GM18502 (cell line): ENCODE results near the gene CDC34.

Experiments
- ATAC-seq: cut with Tn5 transposase; IDR thresholded peaks from one replicate; pipeline ENCODE4 v1.9.1; 2021; ENCODE audit warnings: mild to moderate bottlenecking; ENCODE audit not compliant: unreplicated experiment, poor library complexity

The CDC34 gene

DNA sequence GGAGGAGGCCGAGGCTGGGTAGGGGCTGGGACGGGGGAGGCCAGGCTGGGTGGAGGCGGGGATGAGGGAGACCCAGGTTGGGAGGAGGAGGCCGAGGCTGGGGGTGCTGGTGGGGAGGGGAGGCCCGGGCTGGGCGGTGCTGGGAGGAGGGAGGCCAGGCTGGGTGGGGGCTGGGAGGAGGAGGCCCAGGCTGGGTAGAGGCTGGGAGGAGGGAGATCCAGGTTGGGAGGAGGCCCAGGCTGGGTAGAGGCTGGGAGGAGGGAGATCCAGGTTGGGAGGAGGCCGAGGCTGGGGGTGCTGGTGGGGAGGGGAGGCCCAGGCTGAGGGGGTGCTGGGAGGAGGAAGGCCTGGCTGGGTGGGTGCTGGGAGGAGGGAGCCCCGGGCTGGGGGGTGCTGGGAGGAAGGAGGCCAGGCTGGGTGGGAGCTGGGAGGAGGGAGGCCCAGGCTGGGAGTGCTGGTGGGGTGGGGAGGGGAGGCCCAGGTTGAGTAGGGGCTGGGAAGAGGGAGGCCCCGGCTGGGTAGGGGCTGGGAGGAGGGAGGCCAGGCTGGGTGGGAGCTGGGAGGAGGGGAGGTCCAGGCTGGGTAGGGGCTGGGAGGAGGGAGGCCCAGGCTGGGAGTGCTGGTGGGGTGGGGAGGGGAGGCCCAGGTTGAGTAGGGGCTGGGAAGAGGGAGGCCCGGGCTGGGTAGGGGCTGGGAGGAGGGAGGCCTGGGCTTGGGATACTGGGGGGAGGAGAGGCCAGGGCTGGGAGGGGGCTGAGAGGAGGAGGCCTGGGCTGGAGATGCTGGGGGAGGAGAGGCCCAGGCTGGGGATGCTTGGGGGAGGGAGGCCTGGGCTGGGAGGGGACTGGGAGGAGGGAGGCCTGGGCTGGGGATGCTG lies 13.6 kb upstream of the CDC34 start:
- no peak for ATAC-seq

DNA sequence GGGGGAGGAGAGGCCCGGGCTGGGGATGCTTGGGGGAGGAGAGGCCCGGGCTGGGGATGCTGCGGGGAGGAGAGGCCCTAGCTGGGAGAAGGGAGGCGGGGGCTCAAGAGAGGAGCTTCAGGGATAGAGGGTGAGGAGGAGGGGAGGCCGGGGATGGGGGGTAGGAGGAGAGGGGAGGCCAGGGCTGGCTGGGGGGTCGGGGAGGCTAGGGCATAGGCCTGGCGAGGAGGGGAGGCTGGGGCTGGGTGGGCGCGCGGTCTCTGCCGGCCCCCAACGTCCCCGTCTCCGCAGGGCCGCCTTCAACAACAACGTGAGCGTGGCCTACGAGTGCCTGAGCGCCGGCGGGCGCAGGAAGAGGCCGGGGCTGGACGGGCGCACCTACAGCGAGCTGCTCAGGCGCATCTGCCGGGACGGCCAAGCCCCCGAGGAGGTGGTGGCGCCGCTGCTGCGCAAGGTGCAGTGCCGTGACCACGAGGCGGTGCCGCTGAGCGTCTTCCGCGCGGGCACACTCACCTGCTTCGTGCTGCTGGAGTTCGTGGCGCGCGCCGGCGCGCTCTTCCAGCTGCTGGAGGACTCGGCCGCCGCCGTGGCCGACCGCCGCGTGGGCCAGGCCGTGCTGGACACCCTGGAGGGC lies 12.8 kb upstream of the CDC34 start:
- no peak for ATAC-seq

DNA sequence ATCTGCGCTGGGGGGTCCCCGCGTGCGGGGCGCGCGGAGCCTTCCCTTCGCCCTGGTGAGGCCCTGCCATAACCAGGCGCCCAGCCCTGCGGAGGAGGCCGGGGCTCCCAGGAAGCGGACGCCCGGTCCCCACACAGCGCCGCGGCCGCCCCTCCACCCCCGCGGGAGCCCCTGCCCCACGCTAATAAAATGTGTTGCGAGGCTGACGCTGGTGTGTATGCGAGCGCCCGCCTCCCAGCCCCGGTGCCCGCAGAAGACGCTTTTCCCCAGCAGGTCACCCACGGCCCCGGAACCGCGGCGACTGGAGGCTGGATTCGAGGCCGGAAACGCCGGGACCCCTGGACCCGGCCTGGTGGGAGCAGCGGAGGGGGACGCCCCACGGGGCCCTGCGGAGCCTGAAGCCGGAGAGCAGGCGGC lies 12.1 kb upstream of the CDC34 start:
- no peak for ATAC-seq

DNA sequence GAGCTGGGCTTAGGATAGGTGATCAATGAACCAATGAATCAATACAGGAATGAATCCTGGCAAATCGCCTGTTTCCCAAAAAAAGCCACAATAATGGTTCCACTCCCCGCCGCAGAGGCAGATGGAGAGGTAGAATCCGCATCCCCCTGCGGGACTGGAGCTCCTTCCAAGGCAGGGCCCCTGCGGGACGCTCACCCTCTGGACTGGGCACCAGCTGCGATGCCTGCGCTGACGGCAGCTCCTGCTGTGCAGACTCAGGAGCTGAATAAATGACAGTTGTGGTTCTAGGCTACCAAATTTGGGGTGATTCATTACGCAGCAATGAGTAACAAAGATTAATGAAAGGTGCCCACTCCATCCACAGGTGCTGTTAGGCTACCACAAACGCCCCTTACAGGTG lies 8.8 kb upstream of the CDC34 start:
- ATAC-seq = no peak

DNA sequence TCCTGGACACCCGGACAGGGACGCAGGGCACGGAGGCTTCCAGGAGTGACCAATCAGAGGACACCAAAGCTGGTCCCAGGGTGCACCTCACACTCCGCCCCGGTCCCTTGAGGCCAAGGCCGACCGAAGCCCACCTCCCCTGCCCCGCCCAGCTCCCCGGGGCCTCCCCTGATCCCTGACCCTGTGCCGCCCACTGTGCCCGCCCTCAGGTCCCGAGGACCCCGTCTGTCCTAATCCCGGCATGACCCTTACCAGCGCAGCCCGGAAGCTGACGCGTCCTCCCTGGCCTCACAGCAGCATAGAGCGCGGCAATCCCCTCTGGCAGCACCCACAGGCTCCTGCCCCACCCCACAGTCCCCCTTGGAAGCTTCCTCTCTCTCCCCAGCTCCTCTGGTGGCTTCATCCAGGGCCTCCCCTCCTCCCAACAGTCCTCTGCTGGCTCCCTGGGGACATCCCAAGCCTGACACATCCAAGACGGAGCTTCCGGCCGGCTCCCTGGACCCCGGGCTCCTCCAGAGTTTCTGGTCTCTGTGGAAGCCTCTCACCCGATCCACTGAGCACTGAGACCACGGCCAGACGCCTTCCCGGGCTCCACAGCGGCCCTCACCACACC lies 7.4 kb upstream of the CDC34 start:
- no peak for ATAC-seq

DNA sequence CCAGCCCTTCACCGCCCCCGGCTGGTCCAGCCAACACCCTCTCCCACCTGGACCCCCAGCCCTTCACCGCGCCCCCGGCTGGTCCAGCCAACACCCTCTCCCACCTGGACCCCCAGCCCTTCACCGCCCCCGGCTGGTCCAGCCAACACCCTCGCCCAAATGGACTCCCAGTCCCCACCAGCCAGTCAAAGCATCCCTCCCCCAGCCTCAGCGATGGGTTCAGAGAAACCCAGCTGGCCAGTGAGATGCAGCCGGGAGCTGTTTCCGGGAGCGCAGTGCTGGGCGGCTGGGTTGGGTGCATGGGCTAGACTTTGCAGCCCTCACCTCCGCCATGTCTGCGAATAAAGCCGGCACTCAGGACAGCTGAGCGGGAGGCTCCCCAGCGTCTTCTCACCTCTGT lies 6.5 kb upstream of the CDC34 start:
- no peak for ATAC-seq

DNA sequence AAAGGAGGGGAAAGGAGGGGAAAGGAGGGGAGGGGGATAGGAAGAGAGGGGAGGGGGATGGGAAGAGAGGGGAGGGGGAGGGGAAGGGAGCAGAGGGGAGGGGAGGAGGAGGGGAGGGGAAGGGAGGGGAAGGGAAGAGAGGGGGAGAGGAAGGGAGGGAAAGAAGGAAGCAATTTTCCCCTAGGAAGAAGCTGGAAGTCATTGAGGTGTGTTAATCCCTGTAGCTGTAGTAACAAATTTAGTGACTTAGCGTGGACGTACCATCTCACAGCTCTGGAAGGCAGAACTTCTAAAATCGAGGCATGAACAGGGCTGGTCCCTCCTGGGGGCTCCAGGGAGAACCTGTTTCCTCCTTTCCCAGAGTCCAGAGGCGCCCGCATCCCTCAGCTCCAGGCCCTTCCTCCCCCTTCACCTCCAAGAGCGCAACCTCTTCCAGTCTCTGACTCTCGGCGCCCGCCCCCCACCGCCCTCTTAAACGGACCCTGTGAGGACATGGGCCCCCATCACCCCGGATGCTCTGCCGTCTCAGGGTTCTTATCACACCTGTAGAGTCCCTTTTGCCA lies 5.6 kb upstream of the CDC34 start:
- ATAC-seq = no peak

DNA sequence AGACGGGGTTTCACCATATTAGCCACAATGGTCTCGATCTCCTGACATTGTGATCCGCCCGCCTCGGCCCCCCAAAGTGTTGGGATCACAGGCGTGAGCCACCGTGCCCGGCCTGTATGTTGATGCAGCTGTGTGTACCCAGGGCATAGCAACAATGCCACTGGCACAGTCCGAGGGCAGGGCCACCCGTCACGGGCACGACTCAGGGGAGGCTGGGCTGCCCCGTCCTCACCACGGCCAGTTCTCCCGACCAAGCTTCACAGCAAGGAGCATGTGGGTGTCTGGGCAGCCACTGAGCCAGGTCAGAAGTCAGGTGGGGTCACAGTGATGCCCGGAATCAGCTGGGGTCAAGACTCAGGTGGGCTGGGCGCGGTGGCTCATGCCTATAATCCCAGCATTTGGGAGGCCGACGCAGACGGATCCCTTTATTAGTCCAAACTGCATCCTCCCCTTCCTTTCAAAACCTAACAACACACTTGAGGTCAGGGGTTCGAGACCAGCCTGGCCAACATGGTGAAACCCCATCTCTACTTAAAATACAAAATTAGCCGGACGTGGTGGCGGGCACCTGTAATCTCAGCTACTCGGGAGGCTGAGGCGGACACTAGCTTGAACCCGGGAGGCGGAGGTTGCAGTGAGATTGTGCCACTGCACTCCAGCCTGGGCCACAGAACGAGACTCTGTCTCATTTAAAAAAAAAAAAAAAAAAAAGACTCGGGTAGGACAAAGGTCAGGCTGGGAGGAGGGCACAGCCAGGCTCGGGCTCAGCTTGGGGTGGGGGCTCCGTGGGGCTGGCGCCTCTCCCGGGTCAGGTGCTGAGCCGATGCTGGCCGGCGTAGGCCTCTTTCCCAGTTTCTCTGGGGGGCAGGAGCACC lies 1.2 kb upstream of the CDC34 start:
- ATAC-seq = no peak

DNA sequence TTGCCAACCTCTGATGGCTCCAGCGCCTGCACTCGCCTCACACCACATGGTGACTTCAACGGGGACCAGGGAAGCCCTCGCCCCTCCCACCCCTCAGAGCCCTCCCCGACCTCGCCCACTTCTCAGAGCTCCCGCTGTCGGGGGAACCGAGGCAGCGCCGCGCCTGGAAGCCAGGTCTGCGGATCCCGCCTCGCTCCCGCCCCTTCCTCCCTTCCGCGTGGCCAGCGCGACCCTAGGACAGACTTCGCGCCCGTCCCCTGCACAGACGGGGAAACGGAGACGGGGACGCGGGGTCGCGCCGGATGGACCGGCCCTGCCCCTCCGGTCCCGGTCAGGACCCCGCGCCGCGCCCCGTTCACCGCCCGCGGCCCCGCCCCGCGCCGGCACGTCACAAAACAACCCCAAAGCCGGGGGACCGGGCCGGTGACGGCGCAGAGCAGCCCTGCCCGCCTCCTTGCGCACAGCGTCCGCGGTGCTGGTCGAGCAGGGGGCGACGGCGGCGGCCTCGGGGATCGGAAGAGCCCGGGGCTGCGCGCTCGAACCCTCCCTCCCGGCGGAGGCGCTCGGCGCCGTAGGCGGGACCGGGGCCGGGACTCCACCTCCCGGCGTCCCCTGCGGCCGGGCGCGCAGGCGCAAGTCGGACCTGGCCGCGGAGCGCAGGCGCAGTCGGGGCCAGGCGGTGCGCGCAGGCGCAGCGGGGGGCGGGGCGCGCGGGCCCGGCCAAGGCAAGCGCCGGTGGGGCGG lies 379 bp upstream of the CDC34 start:
- ATAC-seq = peak; percentile 73

DNA sequence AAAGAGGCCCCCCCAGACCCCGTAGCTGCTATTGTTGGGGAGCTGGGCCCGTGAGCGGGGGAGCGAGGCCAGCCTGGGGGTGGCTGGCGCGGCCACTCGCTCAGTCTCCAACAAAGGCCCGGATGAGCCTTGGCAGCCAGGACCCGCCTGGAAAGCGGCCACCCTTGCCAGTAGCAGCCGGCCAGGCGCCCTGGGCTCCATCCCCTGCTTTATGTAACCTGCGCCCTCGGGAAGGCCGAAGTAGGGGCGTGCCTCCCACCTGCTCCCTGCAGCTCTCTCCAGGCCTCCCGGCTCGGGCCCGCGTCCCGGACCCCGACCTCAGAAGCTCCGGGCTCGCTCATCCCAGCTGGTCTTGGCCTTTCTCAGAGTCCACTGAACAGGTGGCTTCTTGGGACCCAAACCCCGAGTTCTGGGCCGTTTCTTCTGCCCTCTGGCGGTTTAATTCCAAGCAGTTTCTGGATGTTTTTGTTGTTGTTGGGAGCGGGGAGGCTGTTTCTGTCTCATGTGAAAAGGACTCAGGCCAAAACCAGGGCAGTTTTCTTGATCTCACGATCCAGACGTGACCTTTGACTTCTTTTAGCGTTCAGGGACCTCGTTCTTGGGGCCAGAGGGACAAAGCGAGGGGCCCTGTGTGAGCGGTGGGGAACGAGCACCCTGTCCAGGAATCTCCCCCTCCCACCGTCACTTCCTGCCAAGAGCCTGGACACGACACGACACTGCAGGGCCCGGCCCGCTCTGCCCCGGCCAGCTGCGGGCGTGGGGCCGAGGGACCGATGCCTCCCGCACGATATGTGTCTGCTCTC lies 1.2 kb downstream of the CDC34 start:
- no peak for ATAC-seq

DNA sequence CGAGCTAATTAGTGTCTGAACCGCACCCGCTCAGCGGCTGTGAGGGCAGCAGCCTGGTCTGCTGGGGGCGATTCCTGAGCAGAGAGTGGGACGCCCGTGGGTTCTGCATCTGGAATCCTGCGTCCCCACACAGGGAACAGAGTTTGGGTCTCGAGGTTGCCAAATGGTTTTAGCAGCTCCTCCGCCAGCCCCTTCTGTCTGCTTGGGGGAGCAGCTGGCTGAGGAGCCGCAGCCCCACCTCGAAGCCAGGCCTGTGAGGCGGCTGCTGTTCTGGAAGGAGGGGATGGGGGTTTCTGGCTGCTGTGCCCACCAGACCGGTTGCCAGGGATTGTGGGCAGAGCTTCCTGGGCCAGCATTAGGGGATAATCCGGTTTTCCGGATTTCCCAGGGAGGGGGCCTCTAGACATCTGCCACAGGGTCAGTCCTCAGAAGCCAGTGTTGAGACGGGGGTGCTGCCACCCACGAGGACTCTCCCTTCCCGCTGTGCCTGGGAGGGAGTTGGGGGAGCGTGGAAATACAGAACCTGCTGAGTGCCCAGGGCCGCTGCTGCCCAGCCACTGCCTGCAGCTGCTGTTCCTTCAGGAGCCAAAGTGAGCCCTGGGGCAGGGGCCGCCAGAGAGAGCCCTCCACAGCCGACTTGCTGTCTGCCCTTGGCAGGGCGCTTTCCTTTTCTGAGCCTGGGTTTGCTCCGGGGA lies 2.0 kb downstream of the CDC34 start:
- no peak for ATAC-seq

DNA sequence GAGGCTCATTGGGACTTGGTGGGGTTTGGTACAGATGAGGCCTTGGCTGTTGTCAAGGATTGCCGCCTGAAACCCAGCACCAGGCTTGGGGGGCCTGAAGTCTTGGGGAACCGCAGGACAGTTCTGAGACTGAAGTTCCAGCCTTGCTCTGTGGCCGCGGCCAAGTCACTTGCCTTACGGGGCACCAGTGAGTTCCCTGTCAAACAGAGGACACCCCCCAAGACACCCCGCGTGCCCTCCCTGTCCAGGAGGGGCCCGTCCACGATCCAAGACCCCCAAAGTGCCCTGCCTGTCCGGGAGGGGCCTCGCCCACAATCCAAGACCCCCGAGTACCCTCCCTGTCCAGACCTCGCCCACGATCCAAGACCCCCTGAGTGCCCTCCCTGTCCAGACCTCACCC lies 2.5 kb downstream of the CDC34 start:
- ATAC-seq = no peak

DNA sequence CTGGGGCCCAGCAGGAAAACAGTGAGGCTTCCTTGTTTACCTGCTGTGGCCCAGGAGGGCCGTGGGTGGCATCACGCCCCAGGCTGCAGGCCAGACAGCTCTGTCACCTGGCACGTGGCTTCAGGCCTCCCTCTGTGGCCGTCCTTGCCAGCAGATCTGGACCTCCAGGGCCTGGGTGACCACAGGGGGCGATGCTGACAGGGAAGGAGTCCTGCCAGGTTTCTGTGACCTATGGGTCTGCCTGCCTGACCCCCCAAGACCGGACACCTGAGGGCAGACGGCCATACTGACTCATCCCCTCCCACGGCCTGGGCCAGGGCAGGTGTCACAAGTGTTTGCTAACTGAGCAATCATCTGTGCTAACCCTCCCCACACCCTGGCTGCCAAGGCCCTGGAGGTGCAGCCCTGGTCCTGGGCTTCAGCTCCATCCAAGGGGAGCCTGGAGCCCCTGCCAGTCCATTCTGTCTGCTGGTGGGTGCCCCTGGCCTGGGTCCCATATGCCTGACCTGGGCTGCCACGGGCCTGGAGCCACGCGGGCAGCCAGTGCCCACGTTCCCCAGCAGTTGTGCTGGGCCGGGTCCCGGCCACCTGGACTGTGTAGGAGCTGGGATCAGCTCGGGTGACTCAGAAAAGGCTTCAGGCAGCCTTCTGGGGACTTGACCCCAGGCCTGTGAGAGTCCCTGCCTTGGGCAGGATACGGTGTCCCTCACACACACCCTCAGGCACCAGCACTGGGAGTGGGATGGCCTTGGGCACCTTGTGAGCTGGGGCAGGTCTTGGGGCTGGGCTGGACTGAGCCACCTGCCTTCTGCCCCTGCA lies 3.7 kb downstream of the CDC34 start:
- ATAC-seq = no peak

DNA sequence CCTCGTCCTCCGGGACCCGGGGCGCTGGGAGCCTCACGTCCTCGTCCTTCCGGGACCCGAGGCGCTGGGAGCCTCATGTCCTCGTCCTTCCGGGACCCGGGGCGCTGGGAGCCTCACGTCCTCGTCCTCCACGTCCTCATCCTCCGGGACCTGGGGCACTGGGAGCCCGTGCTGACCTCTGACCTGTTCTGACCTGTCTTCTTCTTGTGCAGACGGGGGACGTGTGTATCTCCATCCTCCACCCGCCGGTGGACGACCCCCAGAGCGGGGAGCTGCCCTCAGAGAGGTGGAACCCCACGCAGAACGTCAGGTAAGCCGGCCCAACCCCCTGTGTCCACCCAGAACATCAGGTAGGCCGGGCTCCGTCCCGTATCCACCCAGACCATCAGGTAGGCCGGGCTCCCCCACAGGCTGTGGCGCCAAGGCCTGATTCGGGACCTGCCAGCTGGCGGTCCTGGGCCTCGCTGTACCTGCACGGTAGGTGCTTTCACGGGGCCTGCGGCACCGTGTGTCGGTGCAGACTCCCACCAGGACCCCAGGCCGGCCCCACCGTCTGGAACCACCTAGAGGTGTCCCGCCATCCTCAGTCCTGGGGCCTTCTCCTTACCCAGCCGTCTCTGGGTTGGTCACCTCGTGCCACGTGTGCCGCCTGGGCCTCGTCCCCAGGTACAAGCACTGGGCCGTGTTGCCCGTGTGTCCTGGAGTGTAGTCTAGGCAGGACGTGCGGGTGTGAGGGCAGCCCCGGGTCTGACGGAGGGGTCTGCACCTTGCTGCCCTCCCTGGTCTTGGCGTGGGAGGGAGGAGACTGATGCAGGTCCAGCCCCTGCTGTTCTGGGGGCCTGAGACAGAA lies 4.7 kb downstream of the CDC34 start:
- no peak for ATAC-seq

DNA sequence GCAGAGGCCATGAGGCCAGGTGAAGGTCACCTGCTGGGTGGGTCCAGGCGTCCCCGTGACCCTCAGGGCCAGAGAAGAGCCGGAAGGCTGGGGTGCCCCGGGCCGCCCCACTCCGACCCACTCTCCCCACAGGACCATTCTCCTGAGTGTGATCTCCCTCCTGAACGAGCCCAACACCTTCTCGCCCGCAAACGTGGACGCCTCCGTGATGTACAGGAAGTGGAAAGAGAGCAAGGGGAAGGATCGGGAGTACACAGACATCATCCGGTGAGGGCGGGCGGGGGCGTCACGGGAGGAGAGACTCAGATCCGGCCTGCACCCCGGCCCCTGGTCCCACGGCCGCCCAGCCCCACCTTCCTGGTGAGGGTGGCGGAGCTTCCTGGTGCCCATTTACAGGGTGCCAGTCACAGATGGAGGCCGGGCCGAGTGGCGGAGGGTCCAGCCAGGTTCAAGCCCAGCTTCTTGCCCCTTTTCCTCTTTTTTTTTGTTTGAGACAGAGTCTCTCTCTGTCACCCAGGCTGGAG lies 5.4 kb downstream of the CDC34 start:
- no peak for ATAC-seq
